HG03432 (cell line): ENCODE data around the gene ZXDC.

Experiments used
- ATAC-seq: cut with Tn5 transposase; IDR thresholded peaks from one replicate; pipeline ENCODE4 v1.9.1; 2021; ENCODE audit warnings: mild to moderate bottlenecking, moderate library complexity; ENCODE audit not compliant: unreplicated experiment

Gene ZXDC

GRCh38 chr3:126476166-126477060, 722 bp upstream of the ZXDC start:
- ATAC-seq = peak; percentile 20

DNA sequence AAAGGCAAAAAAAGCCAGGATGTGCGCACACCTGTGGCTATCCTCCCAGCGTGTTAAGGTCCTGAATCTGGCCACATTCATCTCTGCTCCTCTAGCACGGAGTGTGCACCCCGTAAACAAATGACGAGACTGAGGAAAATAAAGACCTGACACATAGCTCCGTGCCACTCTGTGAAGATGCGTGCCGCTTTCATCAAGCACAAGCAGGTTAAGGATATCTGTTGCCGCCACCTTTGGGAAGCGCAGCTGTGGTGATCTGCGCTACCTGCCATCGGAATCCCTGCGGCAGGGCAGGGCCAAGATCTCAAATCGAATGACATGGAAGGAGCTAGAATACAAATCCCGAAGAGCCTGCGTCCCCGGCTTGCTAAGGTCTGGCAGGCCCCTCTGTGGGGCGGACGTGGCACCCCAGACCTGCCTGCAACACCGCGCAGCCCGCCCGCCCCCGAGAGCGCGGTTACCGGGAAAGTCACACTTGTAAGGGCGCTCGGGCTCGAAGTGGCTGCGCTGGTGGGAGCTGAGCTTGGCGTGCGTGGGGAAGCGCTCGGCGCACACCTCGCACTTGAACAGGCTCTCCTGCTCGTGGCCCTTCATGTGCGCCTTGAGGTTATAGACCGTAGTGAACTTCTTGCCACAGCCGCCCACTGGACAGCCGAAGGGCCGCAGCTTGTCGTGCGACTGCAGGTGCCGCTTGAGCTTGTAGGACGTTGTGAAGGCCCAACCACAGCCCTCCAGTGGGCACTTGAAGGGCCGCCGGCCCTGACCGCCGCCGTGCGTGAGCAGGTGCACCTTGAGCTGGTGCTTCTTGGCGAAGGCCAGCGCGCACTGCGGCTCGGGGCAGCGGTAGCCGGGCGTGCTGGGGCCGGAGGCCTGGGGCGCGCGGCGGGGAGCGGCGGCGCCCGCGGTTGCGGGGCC, 936 bp downstream of the ZXDC start:
- peak; percentile 5 for ATAC-seq

DNA sequence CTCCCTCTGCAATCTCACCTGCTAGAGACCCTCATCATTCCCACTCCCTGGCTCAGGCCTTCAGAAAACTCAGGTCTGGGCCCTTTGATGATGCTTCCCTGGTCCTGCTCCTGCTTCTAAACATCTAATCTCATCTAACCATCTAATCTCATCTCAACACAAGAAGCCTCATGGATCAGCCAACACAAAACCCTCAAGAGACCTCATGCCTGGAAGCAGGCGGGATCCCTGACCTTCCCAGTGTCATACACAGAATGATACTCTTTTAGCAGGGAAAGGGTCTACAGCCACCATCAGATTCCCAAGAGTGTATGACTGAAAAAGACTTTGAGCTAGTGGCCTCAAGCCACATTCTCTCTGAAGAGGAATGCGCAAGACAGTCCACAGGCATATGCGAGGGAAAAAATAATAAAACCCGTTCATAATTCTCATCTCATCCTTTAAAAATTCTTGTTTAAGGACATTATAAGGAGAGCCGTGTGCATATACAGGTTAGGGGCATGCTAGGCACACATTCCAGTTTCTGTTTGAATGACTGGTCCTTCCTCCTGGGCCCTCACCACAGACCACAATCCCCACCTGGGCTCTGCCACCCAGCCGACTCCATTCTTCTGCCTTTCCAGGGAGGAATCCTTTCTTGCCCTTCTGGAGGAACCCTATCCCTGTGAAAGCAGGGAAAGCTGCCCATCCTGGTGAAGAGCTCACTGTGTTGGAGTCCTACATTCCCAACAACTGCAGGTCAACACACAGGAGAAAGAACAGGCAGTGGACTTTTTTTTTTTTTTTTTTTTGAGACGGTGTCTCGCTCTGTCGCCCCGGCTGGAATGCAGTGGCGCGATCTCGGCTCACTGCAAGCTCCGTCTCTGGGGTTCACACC, 2.2 kb downstream of the ZXDC start:
- ATAC-seq = no peak

GRCh38 chr3:126472277-126473006, 3.2 kb downstream of the ZXDC start:
- no peak for ATAC-seq

DNA sequence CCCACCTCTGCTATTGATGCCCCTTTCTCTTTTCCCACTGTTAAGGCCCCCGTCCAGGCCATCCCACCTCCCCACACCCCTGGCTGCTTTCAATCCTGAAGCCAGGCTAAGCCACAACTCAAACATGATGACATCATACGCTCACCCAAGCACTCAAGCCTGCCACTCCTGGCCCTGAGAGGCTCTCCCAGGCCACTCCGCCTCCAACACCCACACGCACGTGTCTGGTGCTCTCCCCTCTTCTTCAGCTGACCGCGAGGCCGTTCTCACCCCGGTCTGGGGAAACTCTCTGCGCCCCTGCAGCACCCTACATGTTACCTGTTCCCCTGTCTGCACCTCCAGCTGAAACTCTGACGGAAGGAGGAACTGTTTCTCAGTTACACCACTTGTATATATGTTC, 6.2 kb downstream of the ZXDC start:
- no peak for ATAC-seq

DNA sequence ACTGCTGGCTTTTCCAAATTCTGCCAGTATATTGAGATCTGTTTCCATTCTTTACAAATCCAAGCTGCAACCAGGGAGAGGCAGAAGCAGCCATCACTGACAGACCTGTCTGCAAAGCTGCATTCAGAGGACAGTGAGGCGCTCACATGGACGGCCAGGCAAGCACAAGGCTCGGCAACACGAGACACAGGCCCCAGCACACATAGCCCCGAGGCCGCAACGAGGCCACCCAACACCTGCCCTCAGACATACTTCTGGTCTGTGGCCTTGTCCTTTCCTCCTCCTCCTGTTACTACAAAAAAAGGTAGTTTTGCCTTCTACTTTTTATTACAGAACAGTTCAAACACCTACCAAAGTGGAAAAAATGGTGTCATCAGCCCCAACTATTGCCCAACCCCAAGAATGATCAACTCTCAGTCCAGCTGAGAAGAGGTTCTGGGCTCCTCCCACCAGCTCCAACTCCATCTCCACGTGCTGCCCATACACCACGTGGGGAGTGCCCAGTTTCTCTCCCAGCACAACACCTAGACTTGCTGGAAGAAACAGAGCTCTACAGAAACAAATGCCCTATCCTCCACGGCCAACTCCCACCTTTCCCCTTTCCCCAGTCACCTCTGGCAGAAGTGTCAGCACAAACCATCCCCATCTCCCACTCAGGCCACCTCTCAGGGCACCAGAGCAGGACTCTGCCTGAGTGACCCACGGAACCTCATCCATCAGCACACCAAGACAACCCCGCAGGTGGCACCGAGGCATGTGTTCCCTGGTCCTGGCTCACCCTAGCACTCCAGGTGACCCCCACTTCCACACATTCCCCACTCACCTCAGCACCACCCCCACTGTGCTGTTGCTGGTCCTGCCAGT, 7.4 kb downstream of the ZXDC start:
- ATAC-seq = no peak

DNA sequence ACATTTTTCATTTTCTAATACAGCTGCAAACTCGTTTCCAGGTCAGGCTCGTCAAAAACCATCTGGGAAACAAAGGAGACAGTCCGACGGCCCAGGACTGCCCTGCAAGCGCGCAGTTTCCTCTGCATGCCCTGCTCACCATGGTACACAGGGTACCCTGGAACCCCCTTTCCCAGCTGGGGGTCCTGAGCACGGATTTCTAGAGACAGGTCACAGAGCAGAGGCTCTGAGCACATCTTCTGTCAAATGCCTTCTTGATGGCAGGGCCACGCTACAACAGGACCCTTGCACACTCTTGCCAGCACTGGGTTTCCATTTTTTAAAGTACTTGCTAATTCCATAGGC, 8.1 kb downstream of the ZXDC start:
- no peak for ATAC-seq

DNA sequence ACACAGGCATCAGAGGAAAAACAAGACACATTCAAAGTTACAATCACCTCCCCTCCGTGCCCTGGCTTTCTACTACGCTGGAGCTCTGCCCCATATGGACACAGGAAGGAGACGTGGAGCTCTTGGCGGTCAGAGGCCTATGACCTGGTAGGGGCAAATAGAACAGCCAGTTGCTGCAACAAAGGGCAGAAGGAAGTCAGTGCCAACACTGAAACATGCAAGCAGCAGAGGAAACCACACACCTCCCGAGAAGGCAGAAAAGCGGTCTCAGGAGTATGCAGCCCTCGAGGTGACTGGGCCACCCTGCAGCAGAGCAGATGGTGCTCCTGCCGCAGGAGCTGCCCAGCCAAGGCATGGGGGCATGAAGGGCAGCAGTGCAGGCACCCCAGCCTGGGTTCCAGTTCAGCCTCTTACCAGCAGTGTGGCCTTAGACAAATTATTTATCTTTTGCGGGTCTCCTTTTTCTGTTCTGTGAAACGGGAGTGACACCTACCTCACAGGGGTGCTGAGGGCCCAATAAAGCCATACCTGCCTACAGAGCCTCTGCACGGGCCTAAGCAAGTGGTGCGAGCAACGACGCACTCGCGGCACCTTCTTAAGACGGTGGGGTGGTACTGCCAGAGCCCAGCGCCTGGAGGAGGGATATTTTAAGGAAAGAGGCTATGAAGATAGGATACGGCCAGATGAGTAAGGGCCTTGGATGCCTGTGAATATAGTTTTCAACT, 8.6 kb downstream of the ZXDC start:
- no peak for ATAC-seq

DNA sequence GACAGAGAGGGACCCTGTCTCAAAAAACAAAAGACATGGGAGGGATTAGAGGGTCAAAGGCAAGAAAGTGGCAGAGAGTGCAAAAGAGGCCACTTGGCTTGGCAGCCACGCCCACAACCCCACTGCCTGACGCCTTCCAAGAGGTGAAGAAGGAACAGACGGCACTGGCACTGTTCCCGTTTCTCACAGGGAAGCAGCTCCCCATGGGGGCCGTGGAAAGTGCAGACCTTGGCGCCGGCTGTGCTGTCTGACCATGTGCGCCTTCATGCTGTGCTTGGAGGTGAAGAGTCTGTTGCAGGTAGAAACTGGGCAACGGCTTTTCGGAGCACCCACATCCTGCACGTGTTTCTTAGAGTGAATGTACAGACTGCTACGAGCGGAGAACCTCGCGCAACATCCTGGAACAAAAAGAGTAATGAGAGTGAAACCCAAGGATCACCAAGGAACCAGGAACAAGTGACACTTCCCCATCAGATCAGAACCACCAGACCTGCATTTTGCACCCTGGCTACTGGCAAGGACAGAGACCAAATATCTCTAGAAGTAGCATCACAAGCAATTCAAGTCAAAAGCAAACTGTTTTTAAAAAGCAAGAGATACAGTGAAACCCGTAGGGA, 9.7 kb downstream of the ZXDC start:
- ATAC-seq = no peak

DNA sequence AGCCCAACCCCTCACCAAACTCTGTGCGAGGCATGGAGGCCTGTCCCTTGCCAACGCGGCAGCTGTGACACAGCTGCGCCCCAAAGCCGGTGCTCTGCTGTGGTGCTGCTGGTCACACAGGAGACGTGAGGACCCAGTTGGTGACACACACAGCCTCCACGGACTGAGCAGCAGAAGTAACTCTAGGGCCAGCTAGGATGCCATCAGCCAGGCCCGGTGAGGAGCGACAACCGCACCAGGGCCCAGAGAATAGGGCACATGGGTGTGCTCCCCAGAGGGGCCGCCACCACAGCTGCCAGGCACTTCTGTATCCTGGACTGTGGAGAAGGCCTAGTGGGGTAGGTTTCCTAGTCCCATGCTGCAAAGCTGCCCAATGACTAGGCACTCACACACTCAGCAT, 10.7 kb downstream of the ZXDC start:
- ATAC-seq = no peak

- no peak for ATAC-seq
Observed at GRCh38 chr3:126464494-126464893, 11.2 kb downstream of the ZXDC start.

DNA sequence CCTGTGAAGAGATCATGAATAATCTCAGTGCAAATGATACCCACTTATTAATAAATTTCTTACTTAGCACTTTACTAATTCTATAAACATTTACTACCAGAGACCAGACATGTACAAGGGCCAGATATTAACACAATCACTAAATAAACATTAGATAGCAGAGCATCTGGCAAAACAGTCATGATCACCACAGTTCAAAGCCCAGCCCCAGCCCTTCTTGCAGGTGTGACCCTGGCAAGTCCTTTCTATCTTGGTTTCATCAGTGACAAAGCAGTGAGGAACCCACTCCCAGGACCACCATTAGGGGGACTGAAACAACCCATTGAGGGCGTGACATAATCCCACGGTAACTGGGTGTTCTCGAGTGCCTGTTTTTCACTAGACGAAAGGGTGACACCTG, 11.6 kb downstream of the ZXDC start:
- ATAC-seq = no peak

DNA sequence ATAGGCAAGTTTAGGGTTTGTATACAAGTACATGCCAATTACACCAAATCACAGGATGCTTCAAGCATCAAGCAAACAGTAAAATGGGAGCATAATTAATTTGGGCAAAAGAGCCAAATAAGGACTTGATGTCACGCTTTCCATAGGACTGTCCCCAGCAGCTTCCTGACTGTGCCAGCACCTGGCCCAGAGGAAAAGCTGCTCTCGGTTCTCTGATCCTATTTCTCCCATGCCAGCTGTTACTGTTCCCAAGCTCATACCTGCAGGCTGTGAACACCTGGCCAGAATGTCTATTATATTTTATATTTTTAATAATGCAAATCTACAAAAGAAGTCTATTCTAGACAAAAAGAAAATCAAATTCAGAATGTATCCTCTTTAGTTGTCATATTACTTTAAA, 12.2 kb downstream of the ZXDC start:
- no peak for ATAC-seq

- no peak for ATAC-seq
Observed at GRCh38 chr3:126461450-126462070, 14.1 kb downstream of the ZXDC start.

- ATAC-seq = no peak
Observed at GRCh38 chr3:126460381-126460780, 15.3 kb downstream of the ZXDC start.

DNA sequence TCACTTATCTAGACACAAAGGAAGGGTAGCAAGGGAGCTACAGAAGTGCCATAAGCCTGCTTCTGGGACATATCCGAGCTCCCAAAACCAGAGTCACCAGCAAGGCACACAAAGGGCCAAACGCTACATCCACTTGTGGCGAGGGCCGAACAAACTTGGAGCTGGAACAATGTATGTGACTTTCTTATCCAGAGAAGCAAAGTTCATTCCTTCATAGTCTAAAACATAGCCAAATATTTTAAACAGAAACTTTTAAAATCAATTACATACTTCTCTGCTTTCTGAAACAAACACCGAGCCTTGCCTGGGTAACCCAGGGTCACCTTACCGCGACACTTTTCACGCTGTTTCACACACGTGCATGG, 15.9 kb downstream of the ZXDC start:
- ATAC-seq = no peak

- no peak for ATAC-seq
Observed at GRCh38 chr3:126459111-126459762, 16.5 kb downstream of the ZXDC start.
